ENCODE results near the gene CRACDL.
"Not testable (repeated sequence)": the region's sequence is repeated elsewhere in the genome, so short reads cannot be mapped to it uniquely, and the experiment has no call there.

Gene CRACDL

GRCh38 chr2:98761909-98762308, 174.1 kb downstream of the CRACDL start:
- H3K4me3 ChIP-seq (ENCODE audit: control insufficient read depth, low read depth, low read length), result no peak overlapping the region
- TF ChIP-seq, protein P1, sequence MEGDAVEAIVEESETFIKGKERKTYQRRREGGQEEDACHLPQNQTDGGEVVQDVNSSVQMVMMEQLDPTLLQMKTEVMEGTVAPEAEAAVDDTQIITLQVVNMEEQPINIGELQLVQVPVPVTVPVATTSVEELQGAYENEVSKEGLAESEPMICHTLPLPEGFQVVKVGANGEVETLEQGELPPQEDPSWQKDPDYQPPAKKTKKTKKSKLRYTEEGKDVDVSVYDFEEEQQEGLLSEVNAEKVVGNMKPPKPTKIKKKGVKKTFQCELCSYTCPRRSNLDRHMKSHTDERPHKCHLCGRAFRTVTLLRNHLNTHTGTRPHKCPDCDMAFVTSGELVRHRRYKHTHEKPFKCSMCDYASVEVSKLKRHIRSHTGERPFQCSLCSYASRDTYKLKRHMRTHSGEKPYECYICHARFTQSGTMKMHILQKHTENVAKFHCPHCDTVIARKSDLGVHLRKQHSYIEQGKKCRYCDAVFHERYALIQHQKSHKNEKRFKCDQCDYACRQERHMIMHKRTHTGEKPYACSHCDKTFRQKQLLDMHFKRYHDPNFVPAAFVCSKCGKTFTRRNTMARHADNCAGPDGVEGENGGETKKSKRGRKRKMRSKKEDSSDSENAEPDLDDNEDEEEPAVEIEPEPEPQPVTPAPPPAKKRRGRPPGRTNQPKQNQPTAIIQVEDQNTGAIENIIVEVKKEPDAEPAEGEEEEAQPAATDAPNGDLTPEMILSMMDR (IDR thresholded peaks at IDR 0.05; ENCODE audit: control insufficient read depth, insufficient read depth, low read depth, low read length, missing control alignments), result no peak
- DNase-seq (ENCODE audit: low read depth), result no peak

- DNase-seq (ENCODE audit: low read depth), result no peak
- H3K4me3 ChIP-seq (ENCODE audit: control insufficient read depth, low read depth, low read length), result no peak overlapping the region
- TF ChIP-seq, protein P1 (IDR thresholded peaks at IDR 0.05; ENCODE audit: control insufficient read depth, insufficient read depth, low read depth, low read length, missing control alignments), result no peak
These were observed 174.7 kb downstream of the CRACDL start for GRCh38 chr2:98761267-98761781.

- DNase-seq (ENCODE audit: low read depth), result no peak
- TF ChIP-seq, protein P1 (IDR thresholded peaks at IDR 0.05; ENCODE audit: control insufficient read depth, insufficient read depth, low read depth, low read length, missing control alignments), result no peak
- no peak overlapping the region for H3K4me3 ChIP-seq (ENCODE audit: control insufficient read depth, low read depth, low read length)
These were observed 176.0 kb downstream of the CRACDL start for GRCh38 chr2:98759827-98760625.

DNA sequence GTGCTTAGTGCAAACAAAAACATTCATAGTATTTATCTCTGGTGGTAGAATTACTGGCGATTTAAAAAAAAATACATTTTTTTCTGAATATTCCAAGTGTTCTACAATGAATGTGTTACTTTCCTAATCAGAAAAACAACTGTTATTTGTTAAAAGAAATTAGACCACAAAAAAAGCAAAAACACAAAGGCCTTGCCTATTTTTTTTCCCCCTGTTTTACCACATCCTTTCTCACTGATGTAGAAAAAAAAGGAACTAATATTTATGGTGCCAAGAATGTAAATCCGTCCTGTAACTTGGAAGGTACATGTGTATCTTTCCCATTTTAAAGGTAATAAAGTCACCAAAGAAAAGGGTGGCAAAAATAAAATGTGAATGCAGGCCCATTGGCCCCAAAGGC, 176.7 kb downstream of the CRACDL start:
- DNase-seq (ENCODE audit: low read depth), result no peak
- TF ChIP-seq, protein P1 (IDR thresholded peaks at IDR 0.05; ENCODE audit: control insufficient read depth, insufficient read depth, low read depth, low read length, missing control alignments), result no peak
- no peak overlapping the region for H3K4me3 ChIP-seq (ENCODE audit: control insufficient read depth, low read depth, low read length)

DNA sequence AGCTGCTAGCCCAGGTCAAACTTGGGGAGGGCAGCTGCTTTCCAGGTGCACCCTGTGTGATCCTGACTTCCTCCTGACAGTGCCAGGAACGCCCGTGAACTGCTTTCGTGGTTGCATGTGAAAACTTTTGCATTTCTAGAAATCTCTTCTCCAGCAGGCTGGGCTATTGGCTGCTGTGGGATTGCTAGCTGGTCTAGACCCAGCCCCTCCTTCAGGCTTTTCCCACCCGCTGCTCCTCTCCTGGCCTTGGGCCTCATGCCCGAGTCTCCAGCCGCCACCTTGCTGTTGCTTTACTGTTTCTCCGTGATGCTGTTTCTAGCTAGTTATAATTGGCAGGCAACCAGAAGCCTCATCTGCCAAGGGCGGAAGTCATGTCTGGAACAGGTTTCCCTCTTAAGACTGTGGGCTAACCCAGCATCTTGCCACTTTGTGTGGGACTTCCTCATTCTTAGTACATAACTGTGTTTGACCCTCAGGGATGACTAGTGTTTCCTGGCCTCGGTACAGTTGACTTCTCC, 178.1 kb downstream of the CRACDL start:
- TF ChIP-seq, protein P1 (IDR thresholded peaks at IDR 0.05; ENCODE audit: control insufficient read depth, insufficient read depth, low read depth, low read length, missing control alignments), result no peak
- peak; percentile 73 for DNase-seq (ENCODE audit: low read depth)
- H3K4me3 ChIP-seq (ENCODE audit: control insufficient read depth, low read depth, low read length), result no peak overlapping the region

DNA sequence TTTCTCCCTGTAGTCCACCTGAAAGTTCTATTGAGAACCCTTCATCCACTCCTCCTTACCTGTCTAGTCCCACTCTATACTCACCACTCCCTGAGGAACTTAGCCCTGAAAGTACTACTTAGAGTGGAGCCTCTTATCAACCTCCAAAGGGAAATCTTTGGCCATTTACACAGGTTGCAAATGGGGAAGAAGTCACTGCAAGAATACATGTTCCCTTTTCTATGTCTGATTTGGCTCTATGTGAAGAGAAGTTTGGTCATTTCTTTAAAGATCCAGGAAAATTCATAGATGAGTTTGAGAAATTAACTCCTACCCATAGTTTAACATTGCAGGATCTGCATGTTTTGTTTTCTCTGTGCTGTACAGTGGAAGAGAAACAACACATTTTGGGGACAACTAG, 182.2 kb downstream of the CRACDL start:
- DNase-seq (ENCODE audit: low read depth), result no peak
- no peak overlapping the region for H3K4me3 ChIP-seq (ENCODE audit: control insufficient read depth, low read depth, low read length)
- TF ChIP-seq, protein P1 (IDR thresholded peaks at IDR 0.05; ENCODE audit: control insufficient read depth, insufficient read depth, low read depth, low read length, missing control alignments), result no peak

DNA sequence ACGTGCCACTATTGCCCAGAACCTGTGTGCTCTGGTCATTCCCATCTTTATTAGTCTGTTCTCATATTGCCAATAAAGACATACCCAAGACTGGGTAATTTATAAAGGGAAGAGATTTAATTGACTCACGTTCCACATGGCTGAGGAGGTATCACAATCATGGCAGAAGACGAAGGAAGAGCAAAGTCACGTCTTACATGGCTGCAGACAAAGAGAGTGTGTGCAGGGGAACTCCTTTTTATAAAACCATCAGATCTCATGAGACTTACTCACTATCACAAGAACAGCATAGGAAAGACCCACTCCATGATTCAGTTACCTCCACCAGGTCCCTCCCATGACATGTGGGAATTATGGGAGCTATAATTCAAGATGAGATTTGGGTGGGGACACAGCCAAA, 183.3 kb downstream of the CRACDL start:
- H3K4me3 ChIP-seq (ENCODE audit: control insufficient read depth, low read depth, low read length); DNase-seq (ENCODE audit: low read depth): not testable (repeated sequence)
